Measurements from ENCODE around the gene BCAS3.

The BCAS3 gene

GRCh38 chr17:61202564-61202963 is 524.9 kb downstream of the BCAS3 start:
- no peak for DNase-seq (ENCODE audit: low read depth)
- TF ChIP-seq, protein P1, sequence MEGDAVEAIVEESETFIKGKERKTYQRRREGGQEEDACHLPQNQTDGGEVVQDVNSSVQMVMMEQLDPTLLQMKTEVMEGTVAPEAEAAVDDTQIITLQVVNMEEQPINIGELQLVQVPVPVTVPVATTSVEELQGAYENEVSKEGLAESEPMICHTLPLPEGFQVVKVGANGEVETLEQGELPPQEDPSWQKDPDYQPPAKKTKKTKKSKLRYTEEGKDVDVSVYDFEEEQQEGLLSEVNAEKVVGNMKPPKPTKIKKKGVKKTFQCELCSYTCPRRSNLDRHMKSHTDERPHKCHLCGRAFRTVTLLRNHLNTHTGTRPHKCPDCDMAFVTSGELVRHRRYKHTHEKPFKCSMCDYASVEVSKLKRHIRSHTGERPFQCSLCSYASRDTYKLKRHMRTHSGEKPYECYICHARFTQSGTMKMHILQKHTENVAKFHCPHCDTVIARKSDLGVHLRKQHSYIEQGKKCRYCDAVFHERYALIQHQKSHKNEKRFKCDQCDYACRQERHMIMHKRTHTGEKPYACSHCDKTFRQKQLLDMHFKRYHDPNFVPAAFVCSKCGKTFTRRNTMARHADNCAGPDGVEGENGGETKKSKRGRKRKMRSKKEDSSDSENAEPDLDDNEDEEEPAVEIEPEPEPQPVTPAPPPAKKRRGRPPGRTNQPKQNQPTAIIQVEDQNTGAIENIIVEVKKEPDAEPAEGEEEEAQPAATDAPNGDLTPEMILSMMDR (IDR thresholded peaks at IDR 0.05; ENCODE audit: low read depth, low read length, missing control alignments) = no peak
- in situ Hi-C loops (cut with HindIII; ENCODE audit: low sequenced_read_pairs) = no loop called here
- no peak overlapping the region for H3K4me3 ChIP-seq (ENCODE audit: low read depth, low read length)

DNA sequence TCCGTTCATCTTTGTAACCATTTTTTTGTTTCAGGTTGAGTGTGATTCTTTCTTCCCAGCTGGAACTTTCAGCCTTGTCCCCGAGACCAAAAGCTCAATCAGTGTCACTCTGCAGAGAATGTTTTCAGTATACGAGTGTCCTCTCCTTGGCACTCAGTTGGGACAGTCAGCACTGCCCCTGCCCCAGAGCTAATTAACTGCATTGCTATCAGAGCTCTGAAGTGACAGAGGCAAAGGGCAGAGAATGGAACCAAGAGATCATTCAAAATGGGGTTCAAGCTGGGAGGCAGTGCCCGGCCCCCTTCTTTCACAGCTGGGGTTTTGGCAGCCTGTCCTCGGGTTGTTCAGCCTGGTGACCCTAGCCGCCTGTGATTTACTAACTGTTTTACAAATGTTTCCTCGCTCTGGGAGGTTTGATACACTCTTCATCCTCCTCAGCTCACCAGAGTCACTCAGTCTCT is 526.0 kb downstream of the BCAS3 start:
- H3K4me3 ChIP-seq (ENCODE audit: low read depth, low read length) = no peak overlapping the region
- in situ Hi-C loops (cut with HindIII; ENCODE audit: low sequenced_read_pairs) = no loop called here
- TF ChIP-seq, protein P1 (IDR thresholded peaks at IDR 0.05; ENCODE audit: low read depth, low read length, missing control alignments) = no peak
- DNase-seq (ENCODE audit: low read depth) = no peak

DNA sequence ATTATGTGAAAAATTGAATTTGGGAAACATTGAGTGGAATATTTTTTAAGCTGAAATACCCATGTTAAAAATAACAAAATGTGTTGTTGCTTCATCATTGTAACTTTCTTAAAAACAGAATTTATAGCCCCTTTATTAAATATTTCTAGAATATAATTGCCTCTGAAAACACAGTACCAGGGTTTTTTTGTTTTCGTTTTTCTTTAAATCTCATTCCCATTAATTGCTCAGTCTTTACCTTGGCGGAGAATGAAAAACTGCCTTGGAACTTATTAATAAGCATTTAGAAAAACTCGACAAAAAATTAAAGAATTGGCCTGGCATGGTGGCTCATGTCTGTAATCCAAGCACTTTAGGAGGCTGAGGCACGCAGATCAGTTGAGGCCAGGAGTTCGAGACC is 526.8 kb downstream of the BCAS3 start:
- DNase-seq (ENCODE audit: low read depth) = no peak
- TF ChIP-seq, protein P1 (IDR thresholded peaks at IDR 0.05; ENCODE audit: low read depth, low read length, missing control alignments) = no peak
- in situ Hi-C loops (cut with HindIII; ENCODE audit: low sequenced_read_pairs) = no loop called here

DNA sequence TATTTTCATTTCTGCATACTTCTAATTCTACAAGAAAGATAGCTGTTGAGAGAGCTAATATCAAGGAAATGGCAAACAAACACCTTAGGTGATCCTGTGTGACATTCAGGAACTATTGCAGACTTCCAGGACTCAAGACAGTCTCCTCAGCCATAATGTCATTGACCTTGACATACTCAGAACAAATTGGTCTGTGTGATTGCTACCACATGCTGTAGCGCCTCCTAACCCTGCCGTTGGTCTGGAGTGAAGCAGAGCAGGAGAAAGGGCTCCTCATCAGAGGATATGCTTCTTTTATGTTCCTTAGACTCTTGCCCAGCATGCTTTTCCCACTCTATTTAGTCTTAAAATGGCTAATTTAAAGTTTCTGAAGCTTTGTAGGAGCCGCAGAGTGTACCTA is 527.8 kb downstream of the BCAS3 start:
- DNase-seq (ENCODE audit: low read depth) = no peak
- no peak overlapping the region for H3K4me3 ChIP-seq (ENCODE audit: low read depth, low read length)
- TF ChIP-seq, protein P1 (IDR thresholded peaks at IDR 0.05; ENCODE audit: low read depth, low read length, missing control alignments) = no peak
- in situ Hi-C loops (cut with HindIII; ENCODE audit: low sequenced_read_pairs) = no loop called here

More for the DNA sequence above, 526.8 kb downstream of the BCAS3 start:
- H3K4me3 ChIP-seq (ENCODE audit: low read depth, low read length) = no peak overlapping the region

- no peak overlapping the region for H3K4me3 ChIP-seq (ENCODE audit: low read depth, low read length)
- DNase-seq (ENCODE audit: low read depth) = no peak
- TF ChIP-seq, protein P1 (IDR thresholded peaks at IDR 0.05; ENCODE audit: low read depth, low read length, missing control alignments) = no peak
- in situ Hi-C loops (cut with HindIII; ENCODE audit: low sequenced_read_pairs) = no loop called here
Observed at GRCh38 chr17:61205931-61206330, 528.3 kb downstream of the BCAS3 start.

GRCh38 chr17:61206922-61207321 is 529.3 kb downstream of the BCAS3 start:
- TF ChIP-seq, protein P1 (IDR thresholded peaks at IDR 0.05; ENCODE audit: low read depth, low read length, missing control alignments) = no peak
- in situ Hi-C loops (cut with HindIII; ENCODE audit: low sequenced_read_pairs) = no loop called here
- H3K4me3 ChIP-seq (ENCODE audit: low read depth, low read length) = no peak overlapping the region
- no peak for DNase-seq (ENCODE audit: low read depth)

Measured in astrocyte of the cerebellum (primary cell).